Hematopoietic multipotent progenitor cell treated with erythropoietin and hydrocortisone succinate and interleukin-3 and kit ligand, for 15 days (in vitro differentiated cells): ENCODE data around the gene NUDT7.

ENCODE experiments used
- DNase-seq: peaks from one replicate; pipeline ENCODE4 v3.0.0-alpha.2; 2015; ENCODE audit warnings: low spot score

NUDT7 gene

DNA sequence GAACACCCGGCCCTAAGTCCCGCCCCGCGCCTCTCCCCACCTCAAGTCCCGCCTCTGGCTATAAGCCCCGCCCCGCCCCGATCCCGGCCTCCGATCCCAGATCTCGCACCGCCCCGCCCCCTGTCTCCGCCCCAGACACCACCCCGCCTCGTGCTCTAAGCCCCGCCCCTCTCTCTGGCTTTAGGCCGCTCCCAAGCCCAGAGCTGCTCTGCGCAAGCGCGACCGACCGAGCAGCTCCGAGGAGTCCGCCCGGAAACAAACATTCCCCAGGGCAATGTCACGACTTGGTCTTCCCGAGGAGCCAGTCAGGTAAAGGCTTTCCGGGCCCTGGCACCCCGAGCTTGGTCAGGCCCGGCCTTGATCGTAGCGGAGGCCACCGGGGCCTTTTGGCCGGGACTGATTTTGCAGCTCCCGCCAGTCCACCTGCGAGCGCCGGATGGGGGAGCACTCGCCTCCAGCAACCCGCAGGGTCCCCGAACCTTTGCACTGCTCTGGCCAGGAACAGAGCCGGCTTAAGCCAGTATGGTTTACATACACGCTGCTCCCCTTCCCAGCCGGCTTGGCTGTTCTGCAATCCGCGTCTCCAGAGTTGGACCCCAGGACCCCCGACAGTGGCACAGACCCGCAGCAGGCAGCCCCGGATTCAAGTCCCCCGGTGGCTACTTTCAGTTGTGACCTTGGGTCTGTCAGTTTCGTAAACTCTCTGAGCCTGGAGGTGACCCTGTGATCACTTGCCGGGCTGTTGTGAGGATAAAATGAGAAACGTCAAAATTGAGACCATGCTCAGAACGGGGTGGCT lies at the start of gene NUDT7:
Gene NUDT7, plus strand, starts transcription at position 206 of the 799 bp plus-strand sequence. Its CDS starts 69 bp downstream, at position 275.
- DNase-seq: peak; percentile 98

GRCh38 chr16:77674888-77675287 lies 47.4 kb upstream of the NUDT7 start:
- no peak for DNase-seq

DNA sequence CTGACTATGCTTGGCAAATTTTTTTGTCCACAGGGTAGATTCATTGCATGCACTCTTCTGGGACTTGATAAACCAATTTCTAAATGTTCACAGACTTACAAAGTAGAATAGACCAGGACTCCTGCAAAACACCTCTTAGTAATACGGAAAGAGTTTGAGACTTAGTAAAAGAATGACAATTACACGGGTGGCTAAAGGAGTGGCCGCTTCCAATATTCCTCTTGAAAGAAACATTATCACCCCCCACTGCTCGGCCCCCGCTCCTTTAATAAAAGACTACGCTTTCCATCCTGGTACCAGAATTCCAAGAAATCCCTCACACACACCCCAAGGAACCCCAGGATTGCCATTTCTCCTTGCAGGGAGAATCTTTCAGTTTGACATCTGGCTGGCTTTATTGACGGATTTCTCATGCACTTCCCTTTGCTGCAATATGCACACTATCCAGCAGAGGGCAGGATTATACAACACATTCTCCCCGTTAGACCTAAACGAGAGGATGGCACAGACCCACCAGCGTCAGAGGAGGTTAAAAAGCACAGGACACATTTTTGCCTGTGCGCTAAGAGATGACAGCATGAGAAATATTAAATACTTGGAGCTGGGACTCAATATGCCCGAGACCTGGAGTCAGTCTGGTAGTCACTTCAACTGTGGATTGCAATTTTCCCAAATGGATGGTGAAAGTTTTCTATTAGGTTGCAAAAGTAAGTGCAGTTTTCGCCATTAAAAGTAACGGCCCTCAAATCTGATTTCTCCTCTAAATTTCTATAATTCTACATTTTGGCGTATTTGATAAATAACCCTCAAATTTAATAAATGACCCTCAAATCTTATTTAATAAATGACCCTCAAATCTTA lies 46.6 kb upstream of the NUDT7 start:
- peak; percentile 71 for DNase-seq

GRCh38 chr16:77677129-77677528 lies 45.2 kb upstream of the NUDT7 start:
- no peak for DNase-seq

DNA sequence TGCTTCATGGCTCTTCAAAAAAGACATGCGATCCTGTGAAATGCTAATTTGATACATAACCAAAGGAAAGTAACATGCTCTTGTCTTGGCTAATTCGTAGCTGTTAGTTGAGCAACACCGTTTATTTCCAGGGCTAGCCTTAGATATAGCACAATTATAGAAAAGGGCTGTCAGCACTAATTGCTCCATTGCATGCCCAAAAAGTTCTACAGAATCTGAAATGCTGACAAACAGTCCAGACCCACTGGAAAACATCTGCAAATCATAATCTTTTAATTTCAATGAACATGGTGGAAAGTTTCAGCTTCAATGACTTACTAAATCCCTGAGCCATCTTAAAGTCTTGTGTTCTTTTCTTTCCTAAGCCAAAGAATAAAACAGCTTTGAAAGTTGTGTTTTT lies 42.9 kb upstream of the NUDT7 start:
- no peak for DNase-seq

- no peak for DNase-seq
These were observed 42.4 kb upstream of the NUDT7 start for GRCh38 chr16:77679901-77680300.

DNA sequence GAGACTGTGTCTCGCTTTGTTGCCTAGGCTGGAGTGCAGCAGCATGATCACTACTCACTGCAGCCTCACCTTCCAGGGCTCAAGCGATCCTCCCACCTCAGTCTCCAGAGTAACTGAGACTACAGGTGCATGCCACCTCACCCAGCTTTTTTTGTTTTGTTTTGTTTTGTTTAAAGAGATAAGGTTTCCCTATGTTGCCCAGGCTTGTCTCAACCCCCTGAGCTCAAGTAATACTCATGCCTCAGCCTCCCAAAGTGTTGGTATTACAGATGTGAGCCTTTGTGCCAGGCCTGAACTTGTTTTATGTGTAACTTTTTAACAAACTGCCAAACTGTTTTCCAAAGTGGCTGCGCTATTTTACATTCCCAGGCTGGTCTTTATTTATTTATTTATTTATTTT lies 41.8 kb upstream of the NUDT7 start:
- DNase-seq: no peak

- no peak for DNase-seq
These were observed 39.7 kb upstream of the NUDT7 start for GRCh38 chr16:77682586-77682985.

GRCh38 chr16:77683397-77684180 lies 38.7 kb upstream of the NUDT7 start:
- DNase-seq: no peak

DNA sequence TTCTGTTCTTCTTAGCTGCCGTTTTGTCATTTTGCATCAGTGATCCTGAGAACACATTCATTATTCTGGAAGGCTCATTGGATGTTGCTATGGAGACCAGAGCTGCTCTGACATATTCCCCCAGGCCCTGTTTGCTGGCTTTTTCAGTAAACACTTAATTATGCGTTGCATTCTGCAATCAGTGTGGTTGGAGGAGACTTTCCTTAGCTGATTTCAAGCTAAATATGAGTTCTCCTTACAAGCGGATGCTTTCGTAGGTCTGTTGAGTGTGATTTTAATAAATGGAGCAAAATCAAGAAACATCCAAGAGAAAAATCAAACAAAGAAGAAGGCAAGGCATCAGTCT lies 38.2 kb upstream of the NUDT7 start:
- DNase-seq: no peak

- no peak for DNase-seq
These were observed 35.9 kb upstream of the NUDT7 start for GRCh38 chr16:77686385-77686784.

- no peak for DNase-seq
These were observed 32.3 kb upstream of the NUDT7 start for GRCh38 chr16:77689971-77690370.

DNA sequence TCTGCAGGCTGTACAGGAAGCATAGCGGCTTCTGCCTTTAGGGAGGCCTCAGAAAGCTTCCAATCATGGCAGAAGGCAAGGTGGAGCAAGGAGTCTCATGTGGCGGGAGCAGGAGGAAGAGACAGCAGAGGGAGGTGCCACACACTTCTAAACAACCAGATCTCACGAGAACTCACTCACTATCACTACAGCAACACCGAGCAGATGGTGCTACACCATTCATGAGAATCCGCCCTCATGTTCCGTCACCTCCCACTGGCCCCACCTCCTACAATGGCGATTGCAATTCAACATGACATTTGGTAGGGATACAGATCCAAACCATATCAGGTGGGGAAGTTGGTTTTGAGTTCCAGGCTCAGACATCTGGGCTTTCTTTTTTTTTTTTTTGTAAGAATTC lies 31.9 kb upstream of the NUDT7 start:
- no peak for DNase-seq

DNA sequence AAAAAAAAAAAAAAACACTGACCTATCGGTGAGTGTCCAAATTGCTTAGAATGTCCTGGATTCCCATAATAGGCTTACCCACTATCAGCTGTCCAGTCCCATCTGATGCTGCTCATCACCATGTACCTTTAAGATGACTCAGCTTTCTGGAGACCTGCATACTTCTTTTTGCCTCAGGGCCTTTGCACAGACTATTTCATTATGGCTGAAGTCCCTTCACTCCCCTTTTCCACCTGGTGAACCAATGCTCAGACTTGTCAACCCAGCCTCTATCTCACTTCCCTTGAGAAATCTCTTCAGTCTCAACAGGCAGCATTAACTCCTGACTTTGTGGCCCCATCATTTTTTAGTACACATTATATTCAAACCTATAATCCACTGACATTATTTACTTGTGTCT lies 29.7 kb upstream of the NUDT7 start:
- no peak for DNase-seq

GRCh38 chr16:77696149-77696548 lies 26.2 kb upstream of the NUDT7 start:
- DNase-seq: no peak

DNA sequence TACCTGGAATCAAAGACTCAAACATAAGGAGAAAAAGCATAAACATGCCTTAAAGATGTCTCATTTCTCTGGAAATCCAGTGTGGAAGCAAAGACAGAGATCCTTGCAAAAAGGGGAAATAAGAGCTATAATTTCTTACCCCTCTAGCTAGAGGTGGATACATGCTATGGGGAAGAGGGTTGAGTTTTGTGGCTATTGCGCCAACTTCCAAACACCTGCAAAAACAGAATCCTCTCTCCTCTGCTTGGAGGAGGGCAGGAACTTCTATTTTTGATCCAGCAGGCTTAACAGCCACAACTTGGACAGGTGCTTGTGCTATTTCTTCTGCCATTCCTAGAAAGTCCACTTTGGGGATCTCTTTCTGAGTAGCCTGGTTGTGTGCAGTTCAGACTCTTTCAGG lies 21.5 kb upstream of the NUDT7 start:
- DNase-seq: no peak

DNA sequence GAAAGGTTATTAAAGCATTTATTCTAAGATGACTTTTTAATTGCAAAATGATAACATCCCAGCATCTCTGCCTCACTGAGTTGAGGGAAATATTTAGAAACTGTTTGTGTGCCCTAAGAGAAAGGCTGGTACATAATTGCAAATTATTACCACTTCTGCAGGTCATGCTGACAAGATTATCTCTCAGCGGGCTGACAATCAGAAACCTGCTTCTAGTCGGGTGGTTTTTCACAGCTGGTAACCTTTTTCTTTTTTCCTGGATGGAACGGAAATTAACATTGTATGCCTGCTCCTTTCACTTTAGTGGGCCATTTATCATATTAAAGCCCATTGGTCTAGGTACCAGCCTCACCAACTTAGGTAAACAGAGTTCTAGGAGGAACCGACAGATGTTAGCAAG lies 17.0 kb upstream of the NUDT7 start:
- no peak for DNase-seq

DNA sequence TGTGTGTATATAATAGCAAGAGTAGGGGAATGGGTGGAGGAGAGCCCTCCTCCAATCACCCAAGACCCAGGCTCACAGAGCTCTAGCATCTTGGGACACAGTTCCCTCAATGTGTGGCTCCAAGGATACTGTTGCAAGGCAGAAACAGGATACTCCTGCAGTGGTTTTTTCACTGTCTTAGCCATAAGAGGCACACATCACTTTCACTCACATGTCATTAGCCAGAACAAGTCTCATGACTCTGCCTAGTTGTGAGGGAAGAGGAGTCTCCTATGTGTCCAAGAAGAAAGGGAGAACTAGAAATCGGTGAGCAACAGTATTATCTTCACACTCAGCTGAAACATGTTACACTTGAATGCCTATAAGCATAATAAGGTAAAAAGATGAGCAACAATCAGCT lies 11.1 kb upstream of the NUDT7 start:
- DNase-seq: no peak

GRCh38 chr16:77711775-77712174 lies 10.5 kb upstream of the NUDT7 start:
- no peak for DNase-seq

GRCh38 chr16:77715145-77715544 lies 7.2 kb upstream of the NUDT7 start:
- DNase-seq: no peak

DNA sequence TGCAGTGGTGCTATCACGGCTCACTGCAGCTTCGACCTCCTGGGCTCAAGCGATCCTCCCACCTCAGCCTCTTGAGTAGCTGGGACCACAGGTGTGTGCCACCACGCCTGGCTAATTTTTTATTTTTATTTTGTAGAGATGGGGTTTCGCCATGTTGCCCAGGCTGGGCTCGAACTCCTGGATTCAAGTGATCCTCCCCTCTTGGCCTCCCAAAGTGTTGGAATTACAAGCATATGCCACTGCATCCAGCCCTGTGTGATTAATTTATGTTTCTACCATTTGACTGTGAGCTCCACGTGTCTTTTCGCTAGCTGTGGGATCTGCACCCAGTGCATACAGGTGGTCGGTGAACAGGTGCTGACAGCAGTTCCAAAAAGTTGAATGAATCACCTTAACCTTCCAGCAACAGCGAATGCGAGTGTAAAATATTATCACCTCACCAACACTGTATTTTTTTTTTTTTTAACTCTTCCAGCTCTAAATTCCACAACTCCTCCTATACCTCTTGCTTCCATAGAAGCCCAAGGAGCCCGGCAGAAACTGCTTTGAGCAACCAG lies 484 bp upstream of the NUDT7 start:
- no peak for DNase-seq

- no peak for DNase-seq
These were observed 797 bp downstream of the NUDT7 start for GRCh38 chr16:77723108-77723514.
